Measurements from ENCODE around the gene CERK. TPM values are rescaled to one million over a fixed set of nuclear protein-coding genes. Genes with fewer than 3 reads are reported as not detected.

The CERK gene
- total RNA-seq, 1 donor from 2014 or later = 35.1 TPM

DNA sequence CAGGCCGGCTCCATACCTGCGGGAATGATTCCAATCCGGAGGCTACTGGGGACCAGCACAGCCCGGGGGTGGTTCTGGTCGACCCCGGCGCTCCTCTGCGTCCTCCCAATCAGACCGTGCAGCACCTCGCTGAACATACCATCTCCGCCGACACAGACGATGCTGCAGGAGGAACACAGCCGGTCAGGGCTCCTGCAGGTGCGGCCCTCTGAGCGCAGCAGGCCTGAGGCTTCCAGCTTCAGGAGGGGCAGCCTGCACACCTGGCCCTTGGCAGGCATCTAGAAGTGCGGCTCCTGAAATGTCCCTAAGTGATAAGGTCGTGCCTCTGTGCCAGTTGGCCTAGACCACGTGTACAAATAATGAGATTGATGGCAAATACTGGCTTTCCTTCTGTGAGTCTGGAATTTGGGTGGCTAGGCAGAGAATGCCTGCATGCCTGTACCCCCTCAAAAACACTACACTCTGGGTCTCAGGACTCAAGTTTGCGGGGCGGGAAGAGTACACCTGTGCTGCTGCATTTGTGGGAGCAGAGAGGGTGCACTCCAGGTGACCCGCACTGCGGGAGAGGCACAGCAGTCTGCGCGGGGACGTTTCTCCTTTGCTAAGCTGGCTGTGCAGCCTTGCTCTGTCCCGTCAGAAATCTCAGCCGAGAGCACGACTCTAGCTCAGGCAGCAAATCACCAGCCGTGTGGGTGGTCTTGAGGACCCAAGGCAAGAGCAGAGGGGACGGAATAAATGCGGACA is 30.1 kb downstream of the CERK start:
- no peak for FAIRE-seq
- no peak for DNase-seq (ENCODE audit: low spot score in 2 of 2)

GRCh38 chr22:46707305-46707704 is 30.7 kb downstream of the CERK start:
- FAIRE-seq = no peak
- no peak for DNase-seq (ENCODE audit: low spot score in 2 of 2)

GRCh38 chr22:46706060-46706459 is 32.0 kb downstream of the CERK start:
- no peak for DNase-seq (ENCODE audit: low spot score in 2 of 2)
- no peak for FAIRE-seq

GRCh38 chr22:46703996-46704370 is 34.1 kb downstream of the CERK start:
- DNase-seq (ENCODE audit: low spot score in 2 of 2) (no peak), FAIRE-seq (no peak)

DNA sequence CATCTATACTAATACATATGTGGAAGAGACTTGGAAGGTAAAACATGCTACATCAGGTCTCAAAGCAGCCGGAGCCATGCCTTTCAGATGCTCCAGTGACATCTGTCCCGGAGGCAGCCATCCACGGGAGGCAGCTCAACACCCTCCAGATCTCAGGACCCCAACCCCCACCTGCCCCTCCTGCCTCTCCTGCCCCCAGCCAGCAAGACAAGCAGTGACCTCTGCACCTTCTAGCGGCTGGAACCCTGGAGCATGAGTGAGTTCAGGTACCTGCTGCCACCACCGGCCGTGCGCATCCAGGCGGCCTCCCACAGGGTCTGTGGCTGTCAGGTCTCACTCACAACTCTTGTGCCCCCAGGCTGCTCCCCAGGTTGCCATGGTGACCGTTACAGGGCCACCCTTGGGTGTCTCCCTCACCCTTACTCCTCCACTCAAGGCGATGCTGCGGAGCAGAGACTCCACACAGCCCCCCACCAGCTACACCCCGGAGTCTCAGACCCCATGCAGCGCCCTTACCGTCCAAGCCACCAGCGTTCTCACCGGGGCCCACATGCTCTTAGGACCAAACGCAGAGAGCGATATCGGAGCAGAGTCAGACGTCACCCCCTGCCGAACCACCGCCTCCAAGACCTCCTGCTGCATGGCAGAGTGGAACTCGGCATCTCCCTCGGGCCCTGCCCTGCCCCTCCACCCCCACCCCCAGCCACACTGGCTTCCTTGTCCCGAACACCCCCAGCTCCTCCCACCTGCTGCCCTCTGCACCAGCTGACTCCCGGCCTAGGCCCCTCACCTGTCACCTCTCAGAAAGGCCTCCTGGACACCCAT is 34.7 kb downstream of the CERK start:
- DNase-seq (ENCODE audit: low spot score in 2 of 2) (no peak), FAIRE-seq (no peak)

GRCh38 chr22:46701262-46701661 is 36.8 kb downstream of the CERK start:
- DNase-seq (ENCODE audit: low spot score in 2 of 2) (no peak), FAIRE-seq (no peak)

- DNase-seq (ENCODE audit: low spot score in 2 of 2) = no peak
- no peak for FAIRE-seq
Observed at GRCh38 chr22:46699091-46699490, 39.0 kb downstream of the CERK start.

- FAIRE-seq = no peak
- no peak for DNase-seq (ENCODE audit: low spot score in 2 of 2)
Observed at GRCh38 chr22:46697811-46698515, 40.1 kb downstream of the CERK start.

GRCh38 chr22:46696614-46697013 is 41.4 kb downstream of the CERK start:
- no peak for FAIRE-seq
- no peak for DNase-seq (ENCODE audit: low spot score in 2 of 2)

- FAIRE-seq (no peak), DNase-seq (ENCODE audit: low spot score in 2 of 2) (no peak)
Observed at GRCh38 chr22:46696229-46696518, 41.9 kb downstream of the CERK start.

DNA sequence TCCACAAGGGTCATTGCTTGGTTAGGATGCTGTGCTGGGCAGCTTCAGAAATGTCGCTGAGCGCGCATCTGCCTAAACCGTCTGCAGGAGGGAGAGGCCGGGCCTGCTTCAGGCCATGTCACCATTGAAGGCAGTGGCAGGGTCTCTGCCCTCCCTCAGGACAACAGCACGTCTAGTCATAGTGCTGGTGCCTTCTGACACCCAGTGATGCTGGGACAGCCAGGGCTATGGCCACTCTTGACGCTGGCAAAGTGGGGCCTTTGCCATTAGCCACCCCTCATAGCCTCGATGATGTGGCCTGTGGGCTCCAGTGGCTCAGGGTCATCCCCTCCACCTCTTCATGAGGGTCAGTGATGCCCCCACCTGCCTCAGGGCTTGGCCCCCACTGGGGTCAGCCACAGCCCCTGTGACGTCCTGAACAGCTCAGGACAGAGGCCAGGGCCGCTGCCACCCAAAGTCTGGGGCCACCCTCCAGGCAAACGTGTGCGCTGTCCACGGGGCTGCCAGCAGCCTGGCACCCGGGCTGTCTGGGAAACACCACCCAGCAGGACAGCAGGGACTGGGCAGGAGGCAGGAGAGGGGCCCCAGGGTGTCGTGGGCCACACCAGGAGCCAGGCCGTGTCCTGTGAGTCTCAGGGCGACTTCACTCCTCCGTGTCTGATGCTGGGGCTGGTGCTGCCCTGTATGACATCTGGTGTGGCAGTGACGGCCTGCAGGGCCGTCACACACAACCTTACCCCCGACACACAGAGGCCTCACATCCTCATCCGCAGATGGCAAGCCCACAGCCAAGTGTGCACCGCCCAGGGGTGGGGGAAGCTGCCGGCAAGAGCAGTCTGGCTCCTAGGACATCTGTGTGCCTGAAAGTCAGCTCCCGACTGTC is 42.5 kb downstream of the CERK start:
- no peak for DNase-seq (ENCODE audit: low spot score in 2 of 2)
- no peak for FAIRE-seq

- FAIRE-seq (no peak), DNase-seq (ENCODE audit: low spot score in 2 of 2) (no peak)
Observed at GRCh38 chr22:46694416-46695170, 43.5 kb downstream of the CERK start.

GRCh38 chr22:46693634-46694415 is 44.2 kb downstream of the CERK start:
- FAIRE-seq = no peak

DNA sequence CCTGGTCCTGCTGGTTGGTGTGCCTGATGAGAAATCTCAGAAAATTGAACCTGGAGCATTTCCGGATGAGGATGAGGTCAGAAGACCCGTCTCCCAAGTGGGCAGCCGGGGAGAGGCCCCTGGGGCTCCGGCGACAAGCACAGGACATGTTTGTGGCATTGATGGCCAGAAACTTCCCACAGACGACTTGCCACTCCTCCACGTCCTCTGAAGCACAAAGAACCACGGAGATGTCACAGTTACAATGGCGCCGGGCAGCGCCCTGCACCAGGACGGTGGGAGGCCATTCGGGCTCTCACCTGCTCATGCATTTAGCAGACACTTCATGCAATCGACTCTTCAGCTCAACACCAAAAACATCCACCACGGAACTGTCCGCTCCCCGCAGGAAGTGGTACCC is 46.5 kb downstream of the CERK start:
- no peak for DNase-seq (ENCODE audit: low spot score in 2 of 2)
- no peak for FAIRE-seq

More at GRCh38 chr22:46693634-46694415, 44.2 kb downstream of the CERK start:
- DNase-seq (ENCODE audit: low spot score in 2 of 2) = no peak

DNA sequence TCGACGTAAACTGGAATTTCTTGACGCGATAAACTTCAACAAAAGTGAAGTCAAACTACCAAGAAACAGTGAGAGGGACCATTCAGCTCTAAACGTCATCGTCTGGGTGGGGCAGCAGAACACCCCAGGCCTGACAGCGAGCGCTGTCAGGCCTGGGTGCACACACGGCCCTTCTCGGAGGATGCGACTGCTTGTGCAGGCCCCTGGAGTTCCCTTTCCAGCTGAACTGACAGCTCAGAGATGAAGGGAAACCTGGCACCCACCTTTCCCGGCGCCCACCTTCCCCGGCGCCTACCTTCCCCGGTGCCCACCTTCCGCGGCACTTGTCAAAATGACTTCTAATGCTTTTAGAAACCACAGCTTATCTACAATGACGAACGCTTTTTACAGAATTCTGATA is 47.9 kb downstream of the CERK start:
- FAIRE-seq = no peak
- DNase-seq (ENCODE audit: low spot score in 2 of 2) = no peak

DNA sequence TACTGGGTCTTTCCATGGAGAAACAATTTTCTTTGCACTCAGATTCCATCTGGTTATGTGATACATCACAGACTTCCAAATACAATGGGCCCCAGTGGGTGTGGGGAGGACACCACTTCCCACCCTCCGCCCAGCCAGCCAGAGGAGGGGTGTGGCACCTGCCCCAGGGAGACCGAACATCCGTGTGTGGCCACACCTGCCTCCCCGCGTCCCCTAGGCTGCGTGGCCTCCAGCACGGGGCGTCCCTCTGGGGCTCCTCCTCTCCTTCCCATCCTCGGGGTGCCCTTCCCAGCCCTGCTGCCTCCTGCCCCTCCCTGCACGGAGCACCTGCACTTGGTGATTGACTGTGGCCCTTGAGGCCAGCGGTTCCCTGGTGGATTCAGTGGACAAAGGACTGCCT is 49.1 kb downstream of the CERK start:
- no peak for FAIRE-seq
- DNase-seq (ENCODE audit: low spot score in 2 of 2) = no peak

DNA sequence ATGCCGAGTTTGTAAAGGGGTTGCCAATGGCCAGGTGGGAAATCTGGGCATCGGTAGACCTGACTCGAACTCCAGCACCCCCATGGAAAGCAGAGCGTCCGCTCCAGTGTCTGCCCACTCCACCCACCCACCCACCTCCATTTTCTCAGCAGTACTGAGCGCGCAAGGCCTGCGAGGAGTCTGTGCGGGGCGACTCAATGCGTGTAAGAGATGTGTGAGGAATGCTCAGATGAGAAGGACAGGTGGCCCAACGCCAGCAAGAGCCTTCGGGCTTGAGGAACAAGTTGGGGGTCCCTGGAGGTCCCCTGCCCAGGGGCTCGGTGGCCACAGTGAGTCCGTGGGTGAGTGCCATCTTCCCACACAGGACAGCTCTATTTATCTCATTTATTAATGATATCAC is 50.6 kb downstream of the CERK start:
- FAIRE-seq = no peak
- no peak for DNase-seq (ENCODE audit: low spot score in 2 of 2)

DNA sequence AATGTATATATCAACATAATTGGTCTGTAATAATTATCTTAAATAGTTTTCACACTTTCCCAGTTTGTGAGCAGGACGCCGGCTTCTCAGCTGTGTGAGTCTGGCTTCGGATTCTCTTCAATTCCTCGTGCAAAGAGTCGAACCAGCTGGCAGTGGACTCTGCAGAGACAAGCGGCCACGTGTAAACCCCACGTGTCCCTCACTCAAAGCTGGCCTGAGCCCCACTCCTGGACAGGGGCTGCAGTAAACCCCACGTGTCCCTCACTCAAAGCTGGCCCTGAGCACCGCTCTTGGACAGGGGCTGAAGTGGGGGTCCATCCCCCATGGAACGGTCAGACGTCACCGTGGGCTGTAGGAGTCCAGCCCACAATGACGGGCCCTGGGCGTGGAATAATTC is 51.0 kb downstream of the CERK start:
- FAIRE-seq (no peak), DNase-seq (ENCODE audit: low spot score in 2 of 2) (no peak)

Measured in frontal cortex (tissue), 4 donors.